ENCODE results near the gene KCNAB1. TPM values are rescaled to one million over a fixed set of nuclear protein-coding genes. Genes with fewer than 3 reads are reported as not detected.

KCNAB1 gene
- total and polyA plus RNA-seq, 2 experiments from 2014 or later: 0.06 to 0.70 TPM

DNA sequence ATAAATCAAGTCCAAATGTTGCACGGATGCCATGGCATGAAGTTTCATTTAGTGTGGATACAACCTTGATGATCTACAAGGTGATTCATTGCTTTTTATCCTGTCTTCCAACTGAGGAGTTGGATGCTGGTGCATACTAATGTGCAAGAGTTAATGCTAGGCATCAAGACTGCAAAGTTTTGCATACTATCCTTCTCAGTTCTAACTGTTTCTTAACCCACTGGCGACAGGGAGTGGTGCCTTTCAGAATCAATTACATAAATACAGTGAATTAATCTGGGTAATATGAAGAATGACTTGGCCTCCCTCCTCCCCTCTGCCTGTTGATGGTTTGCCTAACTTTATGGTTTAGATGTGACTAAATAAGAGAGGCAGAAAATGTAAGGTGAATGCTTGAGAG is 43.5 kb downstream of the KCNAB1 start:
- Histone ChIP-seq H3K36me3 (no peaks in the 10 kb centered on the region), H3K4me1 (ENCODE audit: low read depth) (no peaks in the 10 kb centered on the region), H3K27me3 (no peaks in the 10 kb centered on the region), H3K4me3 (no peak overlapping the region), H3K9me3 (ENCODE audit: low read depth) (no peaks in the 10 kb centered on the region), H3K27ac (no peak overlapping the region)
- TF ChIP-seq, protein P1, sequence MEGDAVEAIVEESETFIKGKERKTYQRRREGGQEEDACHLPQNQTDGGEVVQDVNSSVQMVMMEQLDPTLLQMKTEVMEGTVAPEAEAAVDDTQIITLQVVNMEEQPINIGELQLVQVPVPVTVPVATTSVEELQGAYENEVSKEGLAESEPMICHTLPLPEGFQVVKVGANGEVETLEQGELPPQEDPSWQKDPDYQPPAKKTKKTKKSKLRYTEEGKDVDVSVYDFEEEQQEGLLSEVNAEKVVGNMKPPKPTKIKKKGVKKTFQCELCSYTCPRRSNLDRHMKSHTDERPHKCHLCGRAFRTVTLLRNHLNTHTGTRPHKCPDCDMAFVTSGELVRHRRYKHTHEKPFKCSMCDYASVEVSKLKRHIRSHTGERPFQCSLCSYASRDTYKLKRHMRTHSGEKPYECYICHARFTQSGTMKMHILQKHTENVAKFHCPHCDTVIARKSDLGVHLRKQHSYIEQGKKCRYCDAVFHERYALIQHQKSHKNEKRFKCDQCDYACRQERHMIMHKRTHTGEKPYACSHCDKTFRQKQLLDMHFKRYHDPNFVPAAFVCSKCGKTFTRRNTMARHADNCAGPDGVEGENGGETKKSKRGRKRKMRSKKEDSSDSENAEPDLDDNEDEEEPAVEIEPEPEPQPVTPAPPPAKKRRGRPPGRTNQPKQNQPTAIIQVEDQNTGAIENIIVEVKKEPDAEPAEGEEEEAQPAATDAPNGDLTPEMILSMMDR (IDR thresholded peaks at IDR 0.05; ENCODE audit: low read depth, low read length): no peak
- no peak for DNase-seq (ENCODE audit: low read depth in 1 of 2, low spot score in 1 of 2)

DNA sequence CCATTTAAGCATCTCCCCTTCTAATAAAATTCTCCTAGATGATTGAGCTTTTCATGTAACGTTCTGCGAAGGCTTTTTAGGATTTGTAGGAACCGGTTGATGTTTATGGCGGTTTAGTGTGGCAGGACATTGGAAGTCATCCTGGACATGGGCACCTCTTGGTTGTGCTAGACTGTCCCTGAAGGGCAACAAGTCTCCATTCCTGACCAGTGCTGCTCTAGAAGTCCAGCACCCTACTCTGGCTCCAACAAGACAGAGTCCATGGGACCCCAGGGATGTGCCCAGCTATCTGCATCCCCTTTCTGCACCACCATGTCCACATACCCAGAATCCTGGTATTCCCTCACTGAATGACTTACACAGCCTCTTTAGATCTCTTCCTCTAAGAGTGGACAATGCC is 46.4 kb downstream of the KCNAB1 start:
- H3K9me3 ChIP-seq (ENCODE audit: low read depth): no peaks in the 10 kb centered on the region
- H3K4me1 ChIP-seq (ENCODE audit: low read depth): peaks cover 5% of the 10 kb centered on the region
- no peak for DNase-seq (ENCODE audit: low read depth in 1 of 2, low spot score in 1 of 2)
- no peaks in the 10 kb centered on the region for H3K36me3 ChIP-seq
- H3K27me3 ChIP-seq: no peaks in the 10 kb centered on the region
- TF ChIP-seq, protein P1 (IDR thresholded peaks at IDR 0.05; ENCODE audit: low read depth, low read length): no peak
- H3K27ac ChIP-seq: no peak overlapping the region
- H3K4me3 ChIP-seq: no peak overlapping the region

DNA sequence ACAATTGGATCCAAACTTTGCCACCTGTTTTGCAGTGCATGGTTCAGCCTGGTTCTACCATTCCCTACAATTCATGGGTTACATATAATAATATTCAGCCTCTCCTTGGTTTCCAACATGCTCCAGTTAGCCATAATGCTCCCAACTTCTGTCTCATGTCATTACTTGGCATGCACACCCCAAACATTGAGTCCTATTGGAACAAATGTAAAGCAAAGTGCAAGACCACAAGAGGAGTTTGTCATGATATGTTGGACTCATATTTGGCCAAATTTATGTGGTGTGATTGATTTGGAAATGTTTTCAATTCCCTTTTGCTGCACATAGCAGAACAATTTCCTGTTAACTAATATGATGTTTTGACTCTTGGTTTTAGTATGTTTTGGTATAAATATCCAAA is 50.2 kb downstream of the KCNAB1 start:
- Histone ChIP-seq H3K9me3 (ENCODE audit: low read depth) (no peaks in the 10 kb centered on the region), H3K4me1 (ENCODE audit: low read depth) (peaks cover 5% of the 10 kb centered on the region), H3K27ac (no peak overlapping the region), H3K4me3 (no peak overlapping the region), H3K27me3 (no peaks in the 10 kb centered on the region), H3K36me3 (no peaks in the 10 kb centered on the region)
- DNase-seq (ENCODE audit: low read depth in 1 of 2, low spot score in 1 of 2): no peak
- TF ChIP-seq, protein P1 (IDR thresholded peaks at IDR 0.05; ENCODE audit: low read depth, low read length): no peak

DNA sequence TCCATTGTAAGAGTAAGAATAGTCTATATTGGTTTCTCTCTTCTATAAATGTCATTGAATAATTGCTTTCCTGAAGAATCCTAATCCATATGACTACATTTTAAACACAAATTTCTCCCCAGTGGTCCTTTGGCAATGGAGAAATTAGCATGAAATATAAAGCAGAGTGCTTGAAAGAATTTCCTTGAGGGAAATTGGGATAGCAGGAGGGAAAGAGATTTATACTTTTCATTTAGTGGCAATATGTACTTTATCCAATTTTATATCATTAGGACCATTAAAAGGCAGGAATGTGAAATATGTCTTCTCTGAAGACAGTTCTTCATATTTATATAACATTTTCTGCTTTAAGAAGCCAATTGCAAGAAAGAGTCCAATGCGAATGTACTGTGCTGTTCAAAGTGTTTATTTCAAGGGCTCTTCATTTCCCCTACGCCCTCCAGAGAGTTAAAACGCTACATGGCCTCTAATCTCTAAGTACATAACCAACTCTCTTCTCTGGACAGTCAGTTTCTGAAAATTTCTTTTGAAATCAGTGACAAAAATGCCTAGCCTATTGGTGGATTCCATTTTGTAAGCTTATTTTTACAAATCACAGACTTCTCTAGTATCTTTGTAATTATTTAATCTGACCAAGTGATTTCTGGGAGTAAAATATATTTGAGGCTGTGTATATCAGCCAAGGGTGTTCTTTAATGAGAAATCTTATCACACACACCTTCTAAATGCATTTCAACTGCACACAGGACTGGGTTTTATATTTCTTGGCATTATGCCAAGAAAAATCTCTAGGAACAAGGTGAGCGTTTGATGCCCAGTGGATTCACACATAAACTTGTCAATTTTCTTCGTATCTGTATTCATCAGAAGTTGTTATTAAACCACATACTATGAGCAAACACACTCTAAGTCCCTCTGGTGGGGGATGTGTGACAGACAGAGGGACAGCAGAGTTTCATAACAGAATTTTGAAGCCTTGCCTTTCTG is 51.2 kb downstream of the KCNAB1 start:
- TF ChIP-seq, protein P1 (IDR thresholded peaks at IDR 0.05; ENCODE audit: low read depth, low read length): no peak

DNA sequence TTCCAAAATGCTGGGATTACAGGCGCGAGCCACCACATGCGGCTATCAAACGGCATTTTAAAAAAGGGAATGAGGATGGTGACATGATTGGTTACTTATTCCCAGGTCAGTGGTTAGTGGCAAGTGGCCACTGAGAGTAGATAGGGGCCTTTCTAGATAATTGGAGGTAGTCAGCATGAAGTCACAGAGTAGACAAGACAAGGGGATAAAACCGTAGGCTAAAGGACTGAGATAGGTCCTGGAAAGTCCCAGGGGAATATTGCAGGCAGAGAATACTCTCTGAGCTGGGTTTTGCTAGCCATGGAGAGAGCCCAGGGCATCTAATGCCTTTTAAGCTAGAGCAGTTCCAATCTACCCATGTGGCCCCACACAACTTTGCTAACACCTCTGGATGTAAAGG is 52.2 kb downstream of the KCNAB1 start:
- TF ChIP-seq, protein P1 (IDR thresholded peaks at IDR 0.05; ENCODE audit: low read depth, low read length): no peak
- DNase-seq (ENCODE audit: low read depth in 1 of 2, low spot score in 1 of 2): no peak
- Histone ChIP-seq H3K4me3 (no peak overlapping the region), H3K9me3 (ENCODE audit: low read depth) (no peaks in the 10 kb centered on the region), H3K27ac (no peak overlapping the region), H3K27me3 (no peaks in the 10 kb centered on the region), H3K4me1 (ENCODE audit: low read depth) (peaks cover 5% of the 10 kb centered on the region), H3K36me3 (no peaks in the 10 kb centered on the region)

More for the DNA sequence above, 51.2 kb downstream of the KCNAB1 start:
- DNase-seq (ENCODE audit: low read depth in 1 of 2, low spot score in 1 of 2): no peak
- H3K4me1 ChIP-seq (ENCODE audit: low read depth): peaks cover 5% of the 10 kb centered on the region
- no peak overlapping the region for H3K4me3 ChIP-seq
- H3K9me3 ChIP-seq (ENCODE audit: low read depth): no peaks in the 10 kb centered on the region
- H3K27ac ChIP-seq: no peak overlapping the region
- no peaks in the 10 kb centered on the region for H3K36me3 ChIP-seq
- no peaks in the 10 kb centered on the region for H3K27me3 ChIP-seq
